H9 (cell line): ENCODE data around the gene FAM184A. TPM values are rescaled to one million over a fixed set of nuclear protein-coding genes. Genes with fewer than 3 reads are reported as not detected.
"Not testable (repeated sequence)": the region's sequence is repeated elsewhere in the genome, so short reads cannot be mapped to it uniquely, and the experiment has no call there.

Experiments used
- DNase-seq: peaks from one replicate; pipeline ENCODE4 v3.0.0-alpha.2; 2017
- H2AFZ ChIP-seq: one replicate; pipeline ENCODE4 v1.6.1; 2013; ENCODE audit warnings: mild to moderate bottlenecking, low read length, control low read depth, moderate library complexity
- H2AK5ac ChIP-seq: 2 replicates; pipeline ENCODE4 v1.6.1; 2013; ENCODE audit warnings: low read length, control low read depth, mixed read lengths; ENCODE audit not compliant: insufficient read length
- H2BK120ac ChIP-seq: one replicate; pipeline ENCODE4 v1.6.1; 2013; ENCODE audit warnings: low read depth, mild to moderate bottlenecking, low read length, control low read depth, inconsistent platforms; ENCODE audit not compliant: poor library complexity, severe bottlenecking
- H2BK12ac ChIP-seq: 2 replicates; pipeline ENCODE4 v1.6.1; 2013; ENCODE audit warnings: low read length, control low read depth, mixed read lengths, low read depth; ENCODE audit not compliant: insufficient read length
- H2BK15ac ChIP-seq: 2 replicates; pipeline ENCODE4 v1.6.1; 2013; ENCODE audit warnings: low read depth, low read length, control low read depth
- H2BK20ac ChIP-seq: one replicate; pipeline ENCODE4 v1.6.1; 2013; ENCODE audit warnings: low read depth, mild to moderate bottlenecking, low read length, control low read depth, inconsistent platforms; ENCODE audit not compliant: poor library complexity, severe bottlenecking
- H2BK5ac ChIP-seq: 2 replicates; pipeline ENCODE4 v1.6.1; 2013; ENCODE audit warnings: low read length, control low read depth, mixed read lengths; ENCODE audit not compliant: insufficient read length
- H3K14ac ChIP-seq: 2 replicates; pipeline ENCODE4 v1.6.1; 2013; ENCODE audit warnings: low read length, control low read depth; ENCODE audit not compliant: insufficient read depth
- H3K18ac ChIP-seq: 2 replicates; pipeline ENCODE4 v1.6.1; 2013; ENCODE audit warnings: low read depth, mild to moderate bottlenecking, mixed read lengths, low read length, control low read depth; ENCODE audit not compliant: insufficient read length
- H3K23ac ChIP-seq: 2 replicates; pipeline ENCODE4 v1.6.1; 2013; ENCODE audit warnings: low read length, control low read depth, mixed read lengths, low read depth; ENCODE audit not compliant: insufficient read length
- H3K23me2 ChIP-seq: 2 replicates; pipeline ENCODE4 v1.6.1; 2013; ENCODE audit warnings: low read depth, mild to moderate bottlenecking, mixed read lengths, low read length, control low read depth; ENCODE audit not compliant: insufficient read length, poor library complexity, severe bottlenecking
- H3K27ac ChIP-seq: 2 replicates; pipeline ENCODE4 v1.5.1; 2013; ENCODE audit warnings: low read length, control low read depth, mixed read lengths, low read depth; ENCODE audit not compliant: insufficient read length
- H3K27me3 ChIP-seq: 2 replicates; pipeline ENCODE4 v1.6.1; 2013; ENCODE audit warnings: low read length, control low read depth, inconsistent platforms; ENCODE audit not compliant: insufficient read depth
- H3K4ac ChIP-seq: 2 replicates; pipeline ENCODE4 v1.6.1; 2013; ENCODE audit warnings: low read depth, mild to moderate bottlenecking, control low read depth, inconsistent platforms, low read length, moderate library complexity
- H3K4me1 ChIP-seq: 2 replicates; pipeline ENCODE4 v1.6.1; 2013; ENCODE audit warnings: low read length, control low read depth, inconsistent platforms; ENCODE audit not compliant: insufficient read depth
- H3K4me2 ChIP-seq: 2 replicates; pipeline ENCODE4 v1.6.1; 2013; ENCODE audit warnings: low read length, control low read depth, mixed read lengths; ENCODE audit not compliant: insufficient read length, insufficient read depth
- H3K56ac ChIP-seq: 2 replicates; pipeline ENCODE4 v1.6.1; 2013; ENCODE audit warnings: low read depth, mild to moderate bottlenecking, mixed read lengths, low read length, control low read depth; ENCODE audit not compliant: insufficient read length
- H3K79me1 ChIP-seq: 2 replicates; pipeline ENCODE4 v1.6.1; 2013; ENCODE audit warnings: low read depth, mild to moderate bottlenecking, moderate library complexity, low read length, control low read depth, inconsistent platforms; ENCODE audit not compliant: insufficient read depth, poor library complexity, severe bottlenecking
- H3K79me2 ChIP-seq: 2 replicates; pipeline ENCODE4 v1.6.1; 2013; ENCODE audit warnings: low read length, control low read depth, inconsistent platforms; ENCODE audit not compliant: insufficient read depth
- H3K9ac ChIP-seq: 2 replicates; pipeline ENCODE4 v1.6.1; 2013; ENCODE audit warnings: low read length, control low read depth, mixed read lengths; ENCODE audit not compliant: insufficient read length; ENCODE audit errors: extremely low read depth
- H3K9me3 ChIP-seq: one replicate; pipeline ENCODE4 v1.6.1; 2013; ENCODE audit warnings: low read depth, low read length, inconsistent platforms; ENCODE audit not compliant: control insufficient read depth
- H3T11ph ChIP-seq: one replicate; pipeline ENCODE4 v1.6.1; 2013; ENCODE audit warnings: mild to moderate bottlenecking, low read length, control low read depth, inconsistent platforms
- H4K20me1 ChIP-seq: one replicate; pipeline ENCODE4 v1.6.1; 2013; ENCODE audit not compliant: control insufficient read depth, insufficient read length, insufficient read depth
- H4K5ac ChIP-seq: 2 replicates; pipeline ENCODE4 v1.6.1; 2013; ENCODE audit warnings: low read depth, mild to moderate bottlenecking, mixed read lengths, low read length, control low read depth; ENCODE audit not compliant: insufficient read length
- H4K8ac ChIP-seq: replicated peaks from 2 replicates; pipeline ENCODE4 v1.6.1; 2013; ENCODE audit warnings: low read length, control low read depth, mixed read lengths, low read depth; ENCODE audit not compliant: insufficient read length
- H4K91ac ChIP-seq: 2 replicates; pipeline ENCODE4 v1.6.1; 2013; ENCODE audit warnings: low read depth, mild to moderate bottlenecking, moderate library complexity, mixed read lengths, low read length, control low read depth; ENCODE audit not compliant: insufficient read length
- H3K27ac Mint-ChIP-seq, 3 experiments: 2 replicates in 2 of 3; 3 replicates in 1 of 3; pipeline ENCODE4 v1.8.0; 2020 to 2021; ENCODE audit warnings: mixed read lengths in 3 of 3, mild to moderate bottlenecking in 1 of 3, moderate library complexity in 1 of 3
- H3K27me3 Mint-ChIP-seq: 2 replicates; pipeline ENCODE4 v1.8.0; 2021; ENCODE audit warnings: low read depth, mild to moderate bottlenecking, moderate library complexity, mixed read lengths
- H3K36me3 Mint-ChIP-seq, 3 experiments: 2 replicates in 2 of 3; 3 replicates in 1 of 3; pipeline ENCODE4 v1.8.0; 2020 to 2021; ENCODE audit warnings: low read depth in 3 of 3, mixed read lengths in 3 of 3; ENCODE audit not compliant: insufficient read depth in 1 of 3
- H3K4me1 Mint-ChIP-seq, 2 experiments: 2 replicates each; pipeline ENCODE4 v1.8.0; 2020; ENCODE audit warnings: mixed read lengths in 2 of 2
- H3K4me3 Mint-ChIP-seq, 2 experiments: 2 replicates in 1 of 2; 3 replicates in 1 of 2; pipeline ENCODE4 v1.8.0; 2020 to 2021; ENCODE audit warnings: mild to moderate bottlenecking in 2 of 2, mixed read lengths in 2 of 2, moderate library complexity in 1 of 2
- H3K9me3 Mint-ChIP-seq, 2 experiments: 2 replicates in 1 of 2; 3 replicates in 1 of 2; pipeline ENCODE4 v1.8.0; 2020; ENCODE audit warnings: mild to moderate bottlenecking in 2 of 2, mixed read lengths in 2 of 2, moderate library complexity in 1 of 2
- WGBS: extraction: QIAGEN DNeasy Blood & Tissue Kit; methylation state at CpG from one replicate; pipeline ENCODE4 v1.1.7; 2013; ENCODE audit warnings: missing lambda C conversion rate, low lambda C conversion rate, mixed read lengths; ENCODE audit not compliant: insufficient read length; ENCODE audit errors: extremely low coverage; 5-methylcytosine and 5-hydroxymethylcytosine counted together
- total RNA-seq: library from RNA; stranded (reverse); gene quantifications from 2 replicates; pipeline ENCODE4 v1.2.1, GENCODE V29; 2021
- TF ChIP-seq, protein P1 (sequence below): fragments of 200-600 bp; sonication (generic); conservative IDR thresholded peaks from 3 replicates; pipeline ENCODE4 v1.8.0; 2021; ENCODE audit warnings: antibody characterized with exemption, mild to moderate bottlenecking

The FAM184A gene
- total RNA-seq, 1 experiment from 2014 or later = 11.4 TPM

DNA sequence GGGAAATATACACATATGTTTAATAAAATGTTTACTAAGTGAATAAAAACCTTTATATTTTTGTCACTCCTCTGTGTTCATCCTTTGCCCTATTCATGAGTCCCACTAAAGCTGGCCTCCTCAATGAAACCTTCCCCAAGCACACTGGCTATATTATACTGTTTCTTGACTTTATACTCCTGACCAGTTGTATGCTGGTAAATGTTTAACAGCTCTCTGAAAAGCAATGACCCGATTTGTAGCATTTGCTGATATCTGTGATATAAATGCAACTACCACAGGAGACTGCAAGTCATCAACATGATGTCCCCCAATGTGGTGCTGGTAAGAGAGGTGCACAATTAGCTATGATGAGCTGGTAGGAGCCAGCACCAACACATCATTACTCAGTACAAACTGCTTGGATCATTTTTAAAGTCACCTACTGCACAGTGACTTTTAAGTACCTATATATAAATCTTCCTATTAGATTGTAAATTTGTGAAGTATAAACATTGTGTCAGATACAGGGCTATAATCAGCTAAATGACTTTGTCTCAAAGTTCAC is 78.9 kb downstream of the FAM184A start:
- peaks cover 2 to 10% (median 2%) of the 10 kb centered on the region in 3 experiments; a peak in 4 of 7 replicates for H3K36me3 Mint-ChIP-seq
- Histone ChIP-seq H3K4me2 (no peak overlapping the region), H3K27me3 (no peaks in the 10 kb centered on the region), H4K20me1 (no peaks in the 10 kb centered on the region), H3T11ph (no peak overlapping the region), H4K8ac (no peak overlapping the region), H2BK15ac (no peak overlapping the region), H2BK5ac (no peak overlapping the region), H3K79me1 (no peaks in the 10 kb centered on the region), H3K4me1 (no peaks in the 10 kb centered on the region), H3K79me2 (no peaks in the 10 kb centered on the region), H3K9me3 (no peaks in the 10 kb centered on the region), H3K9ac (no peak overlapping the region), H4K5ac (no peak overlapping the region), H2BK12ac (no peak overlapping the region), H2AK5ac (no peak overlapping the region), H3K4ac (no peak overlapping the region), H3K27ac (no peak overlapping the region), H3K14ac (no peak overlapping the region), H2AFZ (no peak overlapping the region), H3K23ac (no peak overlapping the region), H3K56ac (no peak overlapping the region), H2BK20ac (no peak overlapping the region), H3K23me2 (no peaks in the 10 kb centered on the region), H3K18ac (no peak overlapping the region), H4K91ac (no peak overlapping the region), H2BK120ac (no peak overlapping the region)
- no peak overlapping the region for H3K4me3 Mint-ChIP-seq
- 0 out of 4 replicates have a peak, but pooled peaks cover 0 to 2% of the 10 kb centered on the region in 2 experiments for H3K4me1 Mint-ChIP-seq
- TF ChIP-seq, protein P1, sequence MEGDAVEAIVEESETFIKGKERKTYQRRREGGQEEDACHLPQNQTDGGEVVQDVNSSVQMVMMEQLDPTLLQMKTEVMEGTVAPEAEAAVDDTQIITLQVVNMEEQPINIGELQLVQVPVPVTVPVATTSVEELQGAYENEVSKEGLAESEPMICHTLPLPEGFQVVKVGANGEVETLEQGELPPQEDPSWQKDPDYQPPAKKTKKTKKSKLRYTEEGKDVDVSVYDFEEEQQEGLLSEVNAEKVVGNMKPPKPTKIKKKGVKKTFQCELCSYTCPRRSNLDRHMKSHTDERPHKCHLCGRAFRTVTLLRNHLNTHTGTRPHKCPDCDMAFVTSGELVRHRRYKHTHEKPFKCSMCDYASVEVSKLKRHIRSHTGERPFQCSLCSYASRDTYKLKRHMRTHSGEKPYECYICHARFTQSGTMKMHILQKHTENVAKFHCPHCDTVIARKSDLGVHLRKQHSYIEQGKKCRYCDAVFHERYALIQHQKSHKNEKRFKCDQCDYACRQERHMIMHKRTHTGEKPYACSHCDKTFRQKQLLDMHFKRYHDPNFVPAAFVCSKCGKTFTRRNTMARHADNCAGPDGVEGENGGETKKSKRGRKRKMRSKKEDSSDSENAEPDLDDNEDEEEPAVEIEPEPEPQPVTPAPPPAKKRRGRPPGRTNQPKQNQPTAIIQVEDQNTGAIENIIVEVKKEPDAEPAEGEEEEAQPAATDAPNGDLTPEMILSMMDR = no peak
- WGBS = no CpG with 5 or more reads among the region's 1 CpG
- no peaks in the 10 kb centered on the region for H3K9me3 Mint-ChIP-seq
- H3K27me3 Mint-ChIP-seq = no peaks in the 10 kb centered on the region
- DNase-seq = no peak
- no peak overlapping the region for H3K27ac Mint-ChIP-seq

DNA sequence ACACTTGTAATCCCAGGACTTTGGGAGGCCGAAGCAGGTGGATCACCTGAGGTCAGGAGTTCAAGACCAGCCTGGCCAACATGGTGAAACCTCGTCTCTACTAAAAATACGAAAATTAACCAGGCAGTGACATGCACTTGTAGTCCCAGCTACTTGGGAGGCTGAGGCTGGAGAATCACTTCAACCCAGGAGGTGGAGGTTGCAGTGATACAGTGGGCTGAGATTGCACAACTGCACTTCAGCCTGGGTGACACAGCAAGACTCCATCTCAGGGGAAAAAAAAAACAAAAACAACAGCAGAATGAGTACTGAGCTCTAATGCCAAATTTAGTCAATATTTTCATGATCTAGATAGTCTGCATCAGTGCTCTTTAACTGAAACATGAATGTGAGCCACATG is 81.0 kb downstream of the FAM184A start:
- H3K4me2 ChIP-seq, H2BK120ac ChIP-seq, H3K9ac ChIP-seq, H3K27ac ChIP-seq, H3K79me2 ChIP-seq, H3K36me3 Mint-ChIP-seq, H2BK12ac ChIP-seq, H3K27me3 ChIP-seq, H3K4me1 ChIP-seq, H2BK20ac ChIP-seq, H3K23ac ChIP-seq, H3K27ac Mint-ChIP-seq, H3K4ac ChIP-seq, DNase-seq, H3T11ph ChIP-seq, H3K79me1 ChIP-seq, H3K56ac ChIP-seq, H3K27me3 Mint-ChIP-seq, H3K4me1 Mint-ChIP-seq, H3K23me2 ChIP-seq, H3K9me3 ChIP-seq, H4K91ac ChIP-seq, H2BK5ac ChIP-seq, H4K5ac ChIP-seq, H2BK15ac ChIP-seq, H4K20me1 ChIP-seq, H3K4me3 Mint-ChIP-seq, H4K8ac ChIP-seq, H2AK5ac ChIP-seq, H3K14ac ChIP-seq, H3K18ac ChIP-seq, H3K9me3 Mint-ChIP-seq, H2AFZ ChIP-seq: not testable (repeated sequence)
- no CpG with 5 or more reads among the region's 3 CpGs for WGBS
